HG03520 (cell line): ENCODE data around the gene BICC1.

Source experiments
- ATAC-seq: cut with Tn5 transposase; IDR thresholded peaks from one replicate; pipeline ENCODE4 v1.9.1; 2021; ENCODE audit warnings: mild to moderate bottlenecking, moderate library complexity; ENCODE audit not compliant: unreplicated experiment

The BICC1 gene, protein sequence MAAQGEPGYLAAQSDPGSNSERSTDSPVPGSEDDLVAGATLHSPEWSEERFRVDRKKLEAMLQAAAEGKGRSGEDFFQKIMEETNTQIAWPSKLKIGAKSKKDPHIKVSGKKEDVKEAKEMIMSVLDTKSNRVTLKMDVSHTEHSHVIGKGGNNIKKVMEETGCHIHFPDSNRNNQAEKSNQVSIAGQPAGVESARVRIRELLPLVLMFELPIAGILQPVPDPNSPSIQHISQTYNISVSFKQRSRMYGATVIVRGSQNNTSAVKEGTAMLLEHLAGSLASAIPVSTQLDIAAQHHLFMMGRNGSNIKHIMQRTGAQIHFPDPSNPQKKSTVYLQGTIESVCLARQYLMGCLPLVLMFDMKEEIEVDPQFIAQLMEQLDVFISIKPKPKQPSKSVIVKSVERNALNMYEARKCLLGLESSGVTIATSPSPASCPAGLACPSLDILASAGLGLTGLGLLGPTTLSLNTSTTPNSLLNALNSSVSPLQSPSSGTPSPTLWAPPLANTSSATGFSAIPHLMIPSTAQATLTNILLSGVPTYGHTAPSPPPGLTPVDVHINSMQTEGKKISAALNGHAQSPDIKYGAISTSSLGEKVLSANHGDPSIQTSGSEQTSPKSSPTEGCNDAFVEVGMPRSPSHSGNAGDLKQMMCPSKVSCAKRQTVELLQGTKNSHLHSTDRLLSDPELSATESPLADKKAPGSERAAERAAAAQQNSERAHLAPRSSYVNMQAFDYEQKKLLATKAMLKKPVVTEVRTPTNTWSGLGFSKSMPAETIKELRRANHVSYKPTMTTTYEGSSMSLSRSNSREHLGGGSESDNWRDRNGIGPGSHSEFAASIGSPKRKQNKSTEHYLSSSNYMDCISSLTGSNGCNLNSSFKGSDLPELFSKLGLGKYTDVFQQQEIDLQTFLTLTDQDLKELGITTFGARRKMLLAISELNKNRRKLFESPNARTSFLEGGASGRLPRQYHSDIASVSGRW

DNA sequence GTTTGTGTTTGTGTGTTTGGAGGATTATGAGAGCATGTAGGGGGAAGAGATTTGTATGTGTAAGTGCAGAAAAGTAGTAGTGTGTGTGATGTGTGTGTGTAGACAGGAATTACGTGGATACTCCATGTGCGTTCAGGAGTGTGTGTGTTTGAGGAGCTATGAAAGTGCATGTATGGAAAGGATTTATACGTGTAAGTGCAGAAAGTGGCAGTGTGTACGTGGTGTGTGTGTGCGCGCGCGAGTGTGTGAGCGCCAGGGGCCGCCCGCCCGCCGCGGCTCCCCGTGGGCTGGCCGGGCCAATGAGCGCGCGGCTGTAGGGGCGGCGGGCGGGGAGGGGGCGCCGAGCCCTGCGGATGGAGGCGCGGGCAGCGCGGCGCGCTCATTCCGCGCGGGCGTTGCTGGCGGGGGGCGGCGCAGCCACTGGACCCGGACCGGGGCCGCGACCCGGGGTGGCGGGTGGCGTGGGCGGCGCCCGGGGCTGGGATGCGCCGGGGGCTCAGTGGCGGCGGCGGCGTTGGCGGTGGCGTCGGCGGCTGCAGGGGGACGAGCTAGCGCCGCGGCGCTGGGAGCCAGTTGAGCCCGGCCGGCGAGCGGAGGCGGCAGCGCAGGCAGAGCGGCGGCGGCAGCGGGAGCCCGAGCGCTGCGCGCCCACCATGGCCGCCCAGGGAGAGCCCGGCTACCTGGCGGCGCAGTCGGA is at the start of gene BICC1:
Gene BICC1 (plus strand): TSS at position 382 of the 697 bp plus-strand sequence. CDS start 272 bp downstream, at position 654.
- ATAC-seq = no peak

DNA sequence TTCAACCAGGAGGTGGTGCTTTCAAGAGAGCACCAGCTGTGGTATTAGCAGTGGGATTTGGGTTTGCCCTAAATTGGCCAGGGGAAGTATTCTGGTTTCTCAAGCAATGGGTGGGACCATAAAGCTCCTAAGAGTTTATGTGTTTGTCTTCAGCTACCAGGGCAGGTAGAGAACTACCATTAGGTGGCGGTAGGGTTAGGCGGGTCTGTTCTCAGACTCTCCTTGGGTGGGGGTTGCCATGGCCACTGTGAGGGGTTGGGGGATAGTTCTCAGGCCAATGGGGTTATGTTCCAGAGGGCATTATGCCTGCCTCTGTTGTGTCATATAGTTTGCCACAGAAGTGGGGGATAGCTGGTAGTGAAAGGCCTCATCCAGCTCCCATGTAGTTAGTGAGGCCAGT is 47.7 kb upstream of the BICC1 start:
- ATAC-seq = no peak

DNA sequence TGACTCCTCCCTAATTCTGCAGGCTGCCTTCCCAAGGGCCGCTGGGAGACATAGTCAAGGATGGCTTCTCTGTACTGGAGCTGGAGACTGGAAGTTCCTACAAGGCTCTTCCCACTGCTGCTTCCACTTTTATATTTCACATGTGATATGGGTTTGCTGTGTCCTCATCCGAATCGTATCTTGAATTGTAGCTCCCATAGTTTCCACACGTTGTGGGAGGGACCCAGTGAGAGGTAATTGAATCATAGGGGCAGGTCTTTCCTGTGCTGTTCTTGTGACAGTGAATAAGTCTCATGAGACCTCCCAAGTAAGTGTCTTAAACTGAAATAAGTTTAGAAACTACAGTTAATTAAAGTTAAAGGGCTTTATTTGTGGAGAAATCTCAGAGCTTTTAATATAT is 47.0 kb upstream of the BICC1 start:
- ATAC-seq = no peak

DNA sequence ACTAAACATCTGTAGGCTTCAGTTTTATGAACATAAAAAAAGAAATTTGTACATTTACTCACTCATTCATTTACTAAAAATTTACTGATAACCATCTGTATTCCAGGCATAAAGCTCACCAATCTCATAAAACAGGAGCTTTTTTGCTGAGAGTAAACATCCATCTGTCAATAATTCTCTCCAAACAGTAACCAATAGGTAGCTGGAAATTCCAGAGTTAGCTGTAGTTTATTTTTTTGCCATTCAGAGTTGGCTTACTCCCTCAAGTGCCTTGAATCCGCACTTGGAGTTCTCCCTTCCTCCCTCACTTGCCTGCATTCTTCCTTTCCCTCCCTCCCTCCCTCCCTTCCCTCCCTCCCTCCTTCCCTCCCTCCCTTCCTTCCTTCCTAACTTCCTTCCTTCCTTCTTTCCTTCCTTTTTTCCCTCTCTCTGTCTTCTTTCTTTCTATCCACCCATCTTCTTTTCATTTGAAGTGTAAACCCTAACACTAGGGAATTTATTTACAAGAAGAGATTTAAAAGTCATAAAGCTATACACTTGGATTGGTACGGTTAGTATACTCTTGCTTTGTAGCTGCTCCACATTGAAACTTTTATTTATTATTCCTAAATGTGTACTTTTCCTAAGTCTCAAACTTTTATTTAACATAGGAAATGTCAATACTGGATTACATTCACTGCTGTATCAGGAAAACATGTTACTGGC is 44.6 kb upstream of the BICC1 start:
- ATAC-seq = no peak

DNA sequence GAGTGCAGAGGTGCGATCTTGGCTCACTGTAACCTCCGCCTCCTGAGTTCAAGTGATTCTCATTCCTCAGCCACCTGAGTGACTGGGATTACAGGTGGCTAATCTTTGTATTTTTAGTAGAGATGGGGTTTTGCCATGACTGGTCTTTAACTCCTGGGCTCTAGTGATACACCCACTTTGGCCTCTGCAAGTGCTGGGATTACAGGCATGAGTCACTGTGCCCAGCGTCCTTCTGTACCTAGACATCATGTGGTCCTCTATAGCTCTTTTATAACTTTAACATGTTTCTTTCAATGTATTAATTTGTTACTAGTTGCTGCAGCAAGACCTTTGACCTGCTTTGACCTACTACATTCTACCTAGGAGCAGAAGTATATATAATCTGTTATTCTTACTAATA is 38.7 kb upstream of the BICC1 start:
- no peak for ATAC-seq

DNA sequence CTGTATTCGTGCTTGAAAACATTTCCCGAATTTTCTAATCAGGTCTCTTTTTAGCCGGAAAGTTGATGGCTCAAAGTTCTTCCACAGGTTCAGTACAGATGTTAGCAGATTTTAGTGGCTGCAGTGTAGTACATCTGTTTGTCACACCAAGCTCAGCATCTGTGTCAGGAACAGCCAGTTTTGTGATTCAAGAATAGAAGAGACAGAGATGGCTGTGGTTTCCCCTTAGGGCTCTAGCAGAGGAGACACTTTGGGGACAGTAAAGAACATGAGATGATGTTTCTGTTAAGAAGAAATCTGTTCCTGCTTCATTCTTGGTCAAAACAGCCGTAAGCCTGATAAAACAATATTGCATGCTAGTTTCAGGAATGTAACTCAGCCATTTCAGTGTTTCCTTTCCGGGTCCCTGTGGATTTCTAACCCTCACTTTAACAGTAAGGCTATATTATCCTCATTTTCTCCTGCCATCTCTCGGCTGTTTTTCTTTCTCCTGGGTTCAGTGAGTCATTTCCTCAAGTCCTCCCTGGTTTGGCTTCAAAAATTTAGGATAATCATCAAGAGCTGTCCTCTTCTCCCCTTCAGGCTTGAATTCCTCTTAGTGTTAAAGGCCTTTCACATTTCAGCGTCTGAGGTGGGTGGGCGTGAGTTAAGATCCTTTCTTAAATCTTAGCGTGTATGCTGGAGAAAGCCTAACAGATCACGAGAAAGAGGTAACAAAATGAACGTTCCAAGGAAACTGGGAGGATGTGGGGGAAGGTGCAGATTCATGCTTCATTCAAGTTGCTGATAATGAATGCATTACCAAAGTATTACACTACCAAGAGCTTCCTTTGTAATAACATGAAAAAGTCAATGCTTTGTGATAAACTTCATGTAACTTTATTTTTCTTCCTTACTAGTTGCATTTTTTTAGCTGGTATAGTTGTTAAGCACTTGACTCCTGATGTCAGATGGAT is 37.1 kb upstream of the BICC1 start:
- no peak for ATAC-seq

DNA sequence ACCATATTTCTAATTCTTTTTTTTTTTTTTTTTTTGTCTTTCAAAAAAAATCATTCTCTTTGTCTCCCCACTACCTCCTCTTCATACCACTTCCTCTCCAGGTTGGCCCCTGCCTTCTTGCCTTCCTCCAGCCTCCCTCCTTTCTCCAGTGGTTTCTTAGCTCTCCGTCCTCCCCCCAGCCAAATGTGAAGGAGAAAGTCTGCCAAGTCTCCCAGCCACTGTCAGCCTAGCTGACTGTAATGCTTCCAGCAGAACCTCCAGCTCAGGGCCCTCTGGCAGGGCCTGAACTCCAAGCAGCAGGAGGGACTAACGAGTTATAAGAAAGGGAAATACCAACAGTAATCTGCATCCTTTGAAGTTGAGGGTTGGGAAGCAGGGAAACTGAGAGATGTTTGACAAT is 35.5 kb upstream of the BICC1 start:
- no peak for ATAC-seq

DNA sequence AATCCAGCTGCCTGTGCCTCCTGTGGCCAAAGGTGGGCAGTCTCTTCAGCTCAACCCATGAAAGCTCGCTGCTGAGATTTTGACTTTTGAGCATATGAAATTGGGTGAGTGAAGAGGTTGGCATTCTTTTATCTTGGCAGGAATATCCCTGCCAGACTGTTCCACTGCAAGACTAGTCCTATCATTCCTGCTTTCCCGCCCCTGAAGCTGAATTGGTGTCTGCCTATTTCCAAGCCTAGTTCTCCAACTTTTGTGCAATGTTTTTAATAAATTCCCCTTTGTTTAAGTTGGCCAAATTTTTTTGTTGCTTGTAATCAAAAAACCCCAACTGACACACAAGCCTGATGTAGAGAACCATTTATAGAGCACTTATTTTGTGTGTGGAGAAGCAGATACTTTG is 34.8 kb upstream of the BICC1 start:
- no peak for ATAC-seq

DNA sequence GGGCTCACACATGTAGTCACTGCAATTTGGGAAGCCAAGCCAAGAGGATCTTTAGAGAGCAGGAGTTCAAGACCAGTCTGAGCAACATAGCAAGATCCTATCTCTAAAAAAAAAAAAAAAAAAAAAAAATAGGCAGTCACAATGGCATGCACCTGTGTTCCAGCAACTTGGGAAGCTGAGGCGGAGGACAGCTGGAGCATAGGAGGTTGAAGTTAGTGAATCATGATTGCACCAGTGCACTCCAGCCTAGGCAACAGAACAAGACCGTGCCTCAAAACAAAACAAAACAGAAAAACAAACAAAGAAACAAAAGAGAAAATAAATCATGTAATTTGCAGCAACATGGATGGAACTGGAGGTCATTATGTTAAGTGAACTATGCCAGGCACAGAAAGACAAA is 33.6 kb upstream of the BICC1 start:
- ATAC-seq = no peak

DNA sequence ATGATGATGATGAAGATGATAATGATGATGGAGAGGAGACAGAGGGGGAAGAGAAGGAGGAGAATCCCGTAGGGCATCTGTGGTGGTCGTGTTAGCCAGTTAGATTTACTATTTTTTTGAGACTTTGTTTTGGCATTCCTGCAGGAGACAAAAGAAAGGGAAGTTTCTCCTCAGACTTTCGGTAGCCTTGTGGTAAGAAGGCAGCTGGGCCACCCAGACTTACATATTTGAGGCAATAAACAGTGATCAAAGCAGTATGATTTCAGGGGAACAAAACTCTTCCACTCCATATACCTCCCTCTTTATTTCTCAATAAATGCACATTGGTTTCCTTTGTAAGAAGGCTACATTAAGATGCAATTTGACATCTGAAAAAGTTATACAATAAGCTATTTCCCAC is 32.4 kb upstream of the BICC1 start:
- no peak for ATAC-seq

DNA sequence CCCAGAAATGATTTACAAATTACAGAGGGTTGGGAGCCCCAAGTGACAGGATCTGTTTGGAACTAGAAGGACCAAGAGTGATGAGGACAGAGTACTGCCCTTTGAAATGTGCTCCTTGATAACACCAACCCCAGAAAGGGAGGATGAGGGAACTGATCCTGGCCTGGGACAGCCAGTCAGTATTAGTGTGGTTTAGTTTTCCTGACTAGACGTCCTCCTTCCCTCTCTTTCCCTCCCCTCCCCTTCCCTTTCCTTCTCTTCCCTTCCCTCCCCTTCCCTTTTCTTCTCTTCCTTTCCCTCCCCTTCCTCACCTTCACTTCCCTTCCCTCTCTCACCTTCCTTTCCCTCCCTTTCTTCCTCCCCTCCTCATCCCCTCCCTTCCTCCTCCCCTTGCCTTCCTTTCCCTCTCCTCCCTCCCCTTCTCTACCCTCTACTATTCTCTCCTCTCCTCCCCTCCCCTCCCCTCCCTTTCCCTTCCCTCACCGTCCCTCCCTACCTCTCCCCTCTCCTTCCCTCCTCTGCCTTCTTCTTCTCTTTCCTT is 31.0 kb upstream of the BICC1 start:
- no peak for ATAC-seq

DNA sequence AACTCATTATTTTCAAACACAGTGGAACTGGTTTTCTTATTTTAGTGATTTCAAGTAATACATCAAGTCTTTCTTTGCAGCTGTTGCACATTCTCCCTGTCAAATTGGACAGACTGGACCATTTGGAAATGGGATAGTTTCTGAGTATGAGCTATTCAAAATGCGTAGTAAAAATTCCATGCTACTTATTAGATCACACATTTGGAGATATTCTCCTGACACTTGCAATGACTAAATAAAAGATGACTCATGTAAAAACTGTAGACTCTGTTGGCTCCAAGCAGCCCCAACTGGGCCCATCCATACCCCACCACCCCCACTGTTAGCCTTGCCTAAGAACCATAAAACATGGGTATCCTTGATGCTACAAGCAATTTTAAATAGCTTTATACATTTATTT is 25.9 kb upstream of the BICC1 start:
- ATAC-seq = no peak

DNA sequence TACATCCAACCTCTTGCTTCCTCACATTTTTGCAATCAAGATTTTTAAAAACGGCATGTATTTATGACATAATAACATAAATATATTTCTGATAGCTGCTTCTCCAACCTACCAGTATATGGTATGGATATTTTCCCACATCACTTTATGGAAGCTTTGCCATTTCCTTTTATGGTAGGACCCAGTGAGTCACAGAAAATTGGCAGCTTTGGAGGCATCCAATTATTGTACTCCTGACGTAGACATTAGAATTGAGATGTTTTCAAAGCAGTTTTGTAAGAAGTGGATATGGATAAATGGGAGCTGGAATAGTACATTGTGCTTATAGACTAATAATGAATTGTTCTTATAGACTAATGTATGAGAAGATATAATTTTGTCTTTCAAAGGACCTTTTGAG is 23.8 kb upstream of the BICC1 start:
- no peak for ATAC-seq

DNA sequence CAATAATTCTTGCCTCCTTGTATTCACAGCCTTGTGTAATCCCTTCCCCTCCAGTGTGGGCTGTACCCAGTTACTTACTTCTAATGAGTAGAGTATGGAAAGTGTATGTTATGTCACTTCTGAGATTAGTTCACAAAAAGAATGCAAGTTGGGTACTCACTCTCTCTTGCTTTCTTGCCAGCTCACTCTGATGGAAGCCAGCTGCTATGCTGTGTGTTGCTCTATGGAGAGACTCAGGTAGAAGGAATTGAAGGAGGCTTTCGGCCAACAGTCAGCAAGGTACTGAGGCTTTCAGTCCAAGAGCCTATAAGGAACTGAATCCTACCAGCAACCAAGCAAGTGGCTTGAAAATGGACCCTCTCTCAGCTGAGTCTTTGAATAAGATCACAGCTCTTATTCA is 9.7 kb upstream of the BICC1 start:
- ATAC-seq = no peak

DNA sequence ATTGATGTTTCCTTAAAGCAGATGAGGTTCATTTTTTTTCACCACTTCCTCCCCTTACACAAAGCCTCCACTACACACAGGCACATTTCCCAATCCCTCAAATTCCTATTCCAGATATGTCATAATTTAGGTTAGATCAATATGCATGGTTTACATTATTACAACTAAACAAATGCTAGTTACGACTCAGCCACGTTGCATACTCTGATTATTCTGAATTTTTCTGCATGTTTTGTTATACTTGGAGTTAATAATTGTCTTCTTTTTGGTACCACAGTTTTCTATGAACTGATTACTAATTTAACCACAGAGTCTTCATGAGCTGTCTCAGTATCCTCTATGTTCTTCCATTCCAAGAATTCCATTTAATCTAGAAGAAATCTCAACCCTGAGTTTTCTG is 4.4 kb upstream of the BICC1 start:
- no peak for ATAC-seq

DNA sequence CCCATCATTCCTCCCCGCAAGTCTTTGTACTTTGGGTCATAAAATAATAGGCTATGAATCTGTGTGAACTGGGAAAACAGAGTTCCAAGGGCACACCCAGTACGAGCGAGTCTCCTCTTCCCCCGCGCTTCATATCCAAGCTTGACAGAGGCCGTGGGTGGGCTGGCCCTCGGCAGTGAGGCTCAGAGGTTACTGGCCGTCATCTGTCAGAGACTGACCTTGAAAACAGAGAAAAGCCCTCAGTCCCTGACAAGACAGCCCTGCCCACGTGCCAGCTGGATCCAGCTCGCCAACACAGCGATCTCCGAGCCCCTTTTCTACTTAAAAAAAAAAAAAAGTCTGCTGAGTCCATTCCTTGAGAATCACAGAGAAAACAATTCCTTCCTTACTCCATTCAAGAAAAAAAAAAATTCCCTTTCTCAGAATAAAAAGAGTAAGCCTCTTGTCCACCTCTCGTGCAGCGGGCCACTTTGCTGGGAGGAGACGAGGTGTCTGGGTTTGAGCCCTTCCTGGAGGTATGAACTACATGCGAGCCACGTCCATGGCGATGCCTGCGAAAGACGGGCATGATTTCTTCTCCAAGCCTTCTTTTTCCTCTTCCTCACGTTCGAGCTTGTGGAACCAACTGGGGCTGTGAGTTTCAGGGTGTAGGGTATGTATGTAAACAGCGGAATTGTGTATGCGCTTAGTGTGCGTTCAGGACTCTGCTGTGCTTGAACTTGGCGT is 744 bp upstream of the BICC1 start:
- ATAC-seq = no peak

DNA sequence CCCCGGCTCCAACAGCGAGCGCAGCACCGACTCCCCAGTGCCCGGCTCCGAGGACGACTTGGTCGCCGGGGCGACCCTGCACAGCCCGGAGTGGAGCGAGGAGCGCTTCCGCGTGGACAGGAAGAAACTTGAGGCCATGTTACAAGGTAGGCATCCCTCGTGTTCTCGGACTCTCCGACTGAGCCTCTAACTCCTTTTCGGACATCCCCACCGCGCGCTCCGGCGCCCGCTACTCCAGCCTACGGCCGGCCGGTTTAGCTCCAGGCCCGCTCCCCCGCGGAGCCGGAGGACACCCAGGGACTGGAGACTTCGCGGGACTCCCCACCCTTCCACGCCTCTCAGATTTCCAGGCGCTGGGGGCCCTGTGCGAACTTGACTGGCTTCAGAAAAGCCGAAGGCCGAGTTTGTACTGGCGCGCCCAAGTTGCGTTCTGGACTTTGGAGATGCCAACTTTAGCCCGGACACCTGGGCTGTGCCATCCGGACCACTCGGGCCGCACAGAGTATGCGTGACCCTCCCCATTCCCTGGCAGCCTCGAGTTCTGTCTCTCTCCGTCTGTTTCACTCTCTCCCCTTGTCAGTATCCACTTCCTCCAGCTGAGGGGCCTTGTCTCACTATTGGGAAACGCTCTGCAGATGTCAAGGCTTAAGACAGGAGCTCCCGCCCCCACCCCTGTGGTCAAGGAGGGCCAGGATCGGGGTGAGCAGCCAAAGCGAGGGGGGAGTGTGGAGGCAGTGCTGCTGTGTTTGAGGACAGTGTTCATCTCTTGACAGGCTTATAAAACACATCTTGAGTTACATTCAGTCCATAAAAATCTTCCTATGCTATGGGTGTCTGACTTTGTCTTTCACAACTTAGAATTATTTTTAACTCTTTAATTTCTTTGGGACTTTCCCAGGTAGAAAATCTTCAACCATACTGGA is 777 bp downstream of the BICC1 start:
- ATAC-seq = no peak
